CD8-positive, alpha-beta memory T cell (primary cell): ENCODE data around the gene REEP1. TPM values are rescaled to one million over a fixed set of nuclear protein-coding genes. Genes with fewer than 3 reads are reported as not detected.
A peak's percentile ranks its signal among the peaks of the same experiment; 100 is the strongest.

Experiments
- CTCF ChIA-PET: fragments of 350-600 bp; sonication (Branson Sonifier 250); formaldehyde crosslinking; loops from one replicate; lab custom pipeline; 2021; ENCODE audit warnings: antibody characterized with exemption; lab: Charles Lee
- POLR2A ChIA-PET: fragments of 350-600 bp; sonication (Branson Sonifier 250); formaldehyde crosslinking; loops from one replicate; lab custom pipeline; 2021; ENCODE audit warnings: antibody characterized with exemption; lab: Charles Lee
- DNase-seq, 5 donors: peaks; one replicate each; pipeline versions ENCODE4 v3.0.0 to v3.0.0-alpha.2; 2020 to 2022; ENCODE audit warnings: mixed read lengths in 1 of 5
- H3K27ac ChIP-seq: one replicate; pipeline ENCODE4 v1.7.0; 2013; ENCODE audit warnings: low read depth, mild to moderate bottlenecking, low read length, moderate library complexity
- H3K27me3 ChIP-seq: 2 replicates; pipeline ENCODE4 v1.7.0; 2013; ENCODE audit warnings: low read length, mild to moderate bottlenecking; ENCODE audit not compliant: insufficient read depth, poor library complexity, severe bottlenecking
- H3K36me3 ChIP-seq: 2 replicates; pipeline ENCODE4 v1.7.0; 2013; ENCODE audit warnings: mild to moderate bottlenecking, low read length, moderate library complexity; ENCODE audit not compliant: insufficient read depth
- H3K4me1 ChIP-seq: 2 replicates; pipeline ENCODE4 v1.7.0; 2013; ENCODE audit warnings: mild to moderate bottlenecking, low read length, moderate library complexity; ENCODE audit not compliant: insufficient read depth
- H3K4me3 ChIP-seq: 2 replicates; pipeline ENCODE4 v1.7.0; 2013; ENCODE audit warnings: mild to moderate bottlenecking, low read length
- H3K9me3 ChIP-seq: 2 replicates; pipeline ENCODE4 v1.7.0; 2013; ENCODE audit warnings: mild to moderate bottlenecking, low read length
- H3K27ac Mint-ChIP-seq, 8 donors: one replicate each; pipeline ENCODE4 v1.8.0; 2020 to 2021; ENCODE audit warnings: mixed read lengths in 8 of 8, mild to moderate bottlenecking in 6 of 8, inconsistent platforms in 3 of 8, moderate library complexity in 3 of 8
- H3K27me3 Mint-ChIP-seq, 2 donors: one replicate each; pipeline ENCODE4 v1.8.0; 2020 to 2021; ENCODE audit warnings: mixed read lengths in 2 of 2, mild to moderate bottlenecking in 1 of 2, moderate library complexity in 1 of 2
- H3K36me3 Mint-ChIP-seq, 3 donors: one replicate each; pipeline ENCODE4 v1.8.0; 2020 to 2021; ENCODE audit warnings: mixed read lengths in 3 of 3, inconsistent platforms in 1 of 3, mild to moderate bottlenecking in 1 of 3
- H3K4me1 Mint-ChIP-seq, 3 donors: one replicate each; pipeline ENCODE4 v1.8.0; 2020 to 2021; ENCODE audit warnings: mixed read lengths in 3 of 3, inconsistent platforms in 1 of 3, mild to moderate bottlenecking in 1 of 3
- H3K4me3 Mint-ChIP-seq, 7 donors: one replicate each; pipeline ENCODE4 v1.8.0; 2020 to 2021; ENCODE audit warnings: mixed read lengths in 7 of 7, mild to moderate bottlenecking in 6 of 7, moderate library complexity in 4 of 7, inconsistent platforms in 2 of 7
- H3K9me3 Mint-ChIP-seq, 5 donors: one replicate each; pipeline ENCODE4 v1.8.0; 2020 to 2022; ENCODE audit warnings: mixed read lengths in 5 of 5, mild to moderate bottlenecking in 3 of 5, moderate library complexity in 2 of 5, inconsistent platforms in 1 of 5
- polyA plus RNA-seq: library from polyadenylated mRNA; unstranded; fragments of 300-500 nt; fragmentation: Illumina TruSeq; gene quantifications from one replicate; pipeline ENCODE4 v1.2.3, GENCODE V29; 2021
- total RNA-seq, 2 experiments: library from RNA; stranded (reverse); gene quantifications; one replicate each; pipeline ENCODE4 v1.2.3, GENCODE V29; 2021

The REEP1 gene, protein sequence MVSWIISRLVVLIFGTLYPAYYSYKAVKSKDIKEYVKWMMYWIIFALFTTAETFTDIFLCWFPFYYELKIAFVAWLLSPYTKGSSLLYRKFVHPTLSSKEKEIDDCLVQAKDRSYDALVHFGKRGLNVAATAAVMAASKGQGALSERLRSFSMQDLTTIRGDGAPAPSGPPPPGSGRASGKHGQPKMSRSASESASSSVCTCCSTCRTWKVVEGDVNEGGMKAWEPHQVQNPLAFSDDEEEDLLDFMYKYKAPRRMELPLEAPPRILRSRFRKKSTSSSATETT
- under 1 TPM; 0.20 to 0.28 TPM for total RNA-seq
- not detected for polyA plus RNA-seq

DNA sequence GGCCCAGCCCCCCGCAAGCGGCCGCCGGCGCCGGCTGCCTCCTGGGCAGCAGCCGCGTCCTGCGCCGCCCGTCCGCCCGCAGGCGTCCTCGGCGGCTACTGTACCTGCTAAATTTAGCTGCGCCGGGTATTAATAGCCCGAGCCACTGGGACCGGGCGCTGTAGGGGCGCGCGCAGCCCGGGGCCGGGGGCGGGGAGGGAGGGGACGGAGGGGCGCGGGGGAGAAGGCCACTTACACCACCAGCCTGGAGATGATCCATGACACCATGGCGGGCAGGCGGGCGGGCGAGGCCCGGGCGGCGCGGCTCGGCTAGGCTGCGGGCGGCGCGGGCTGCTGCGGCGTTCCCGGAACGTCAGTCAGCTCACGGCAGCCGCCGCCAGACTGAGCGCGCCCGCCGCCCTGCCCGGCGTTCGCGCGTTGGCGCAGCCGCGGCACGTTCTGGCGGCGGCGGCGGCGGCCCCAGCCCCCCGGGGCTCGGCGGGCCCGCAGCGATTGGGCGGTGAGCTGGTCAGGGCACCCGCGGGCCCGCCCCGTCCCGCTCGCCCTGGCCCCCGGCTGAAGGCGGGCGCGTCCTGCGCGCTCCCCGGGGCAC, at the start of gene REEP1:
Gene REEP1 (minus strand): TSS at position 383 of the 592 bp plus-strand sequence. CDS start 116 bp downstream, at position 267.
- no peak within 1 kb of the TSS for H3K27ac ChIP-seq
- H3K27ac Mint-ChIP-seq, result peak within 1 kb of the TSS in 3 of 8 donors; percentile 8 to 35 (median 31)
- H3K9me3 Mint-ChIP-seq, result peaks cover 16 to 23% (median 17%) of the 10 kb centered on the region in 5 donors
- peaks cover 13 to 19% (median 17%) of the 10 kb centered on the region in 3 donors for H3K4me1 Mint-ChIP-seq
- CTCF ChIA-PET, result no interaction called here
- peaks cover 0 to 9% (median 2%) of the 10 kb centered on the region in 3 donors for H3K36me3 Mint-ChIP-seq
- H3K27me3 ChIP-seq, result peaks cover 27% of the 10 kb centered on the region
- H3K36me3 ChIP-seq, result no peaks in the 10 kb centered on the region
- H3K4me3 ChIP-seq, result no peak within 1 kb of the TSS
- POLR2A ChIA-PET, result no interaction called here
- no peaks in the 10 kb centered on the region for H3K9me3 ChIP-seq
- peaks cover 59 to 84% of the 10 kb centered on the region in 2 donors for H3K27me3 Mint-ChIP-seq
- H3K4me3 Mint-ChIP-seq, result peak within 1 kb of the TSS; percentile 40 to 85 (median 73)
- H3K4me1 ChIP-seq, result peaks cover 4% of the 10 kb centered on the region
- DNase-seq, result no peak

DNA sequence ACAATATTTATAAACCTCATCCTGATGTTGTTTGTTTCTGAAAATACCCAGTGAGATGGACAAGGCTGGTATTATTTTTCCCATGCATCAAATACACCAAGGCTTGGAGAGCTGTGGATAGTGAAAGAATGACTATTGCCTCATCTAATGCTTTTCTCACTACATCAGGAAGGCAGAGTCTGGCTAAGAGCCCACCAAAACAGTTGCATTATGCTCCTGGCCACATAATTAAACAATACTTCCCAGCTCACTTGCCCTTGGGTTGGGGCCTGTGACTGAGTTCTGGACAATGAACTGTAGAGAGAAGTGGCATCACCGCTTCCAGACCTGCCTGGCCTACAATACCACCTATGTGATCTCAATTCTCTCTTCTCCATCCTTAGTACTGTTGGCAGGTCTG, 46.4 kb upstream of the REEP1 start:
- H3K9me3 ChIP-seq, result no peaks in the 10 kb centered on the region
- no peak for DNase-seq
- H3K36me3 Mint-ChIP-seq, result no peaks in the 10 kb centered on the region
- H3K27ac ChIP-seq, result no peak overlapping the region
- H3K4me3 Mint-ChIP-seq, result no peak overlapping the region
- no peaks in the 10 kb centered on the region for H3K4me1 ChIP-seq
- peaks cover 0 to 3% (median 0%) of the 10 kb centered on the region in 5 donors for H3K9me3 Mint-ChIP-seq
- no peaks in the 10 kb centered on the region for H3K27me3 ChIP-seq
- H3K4me3 ChIP-seq, result no peak overlapping the region
- POLR2A ChIA-PET, result no interaction called here
- no peak overlapping the region for H3K27ac Mint-ChIP-seq
- peaks cover 6 to 50% of the 10 kb centered on the region in 2 donors for H3K27me3 Mint-ChIP-seq
- CTCF ChIA-PET, result no interaction called here
- no peaks in the 10 kb centered on the region for H3K36me3 ChIP-seq
- H3K4me1 Mint-ChIP-seq, result no peaks in the 10 kb centered on the region

DNA sequence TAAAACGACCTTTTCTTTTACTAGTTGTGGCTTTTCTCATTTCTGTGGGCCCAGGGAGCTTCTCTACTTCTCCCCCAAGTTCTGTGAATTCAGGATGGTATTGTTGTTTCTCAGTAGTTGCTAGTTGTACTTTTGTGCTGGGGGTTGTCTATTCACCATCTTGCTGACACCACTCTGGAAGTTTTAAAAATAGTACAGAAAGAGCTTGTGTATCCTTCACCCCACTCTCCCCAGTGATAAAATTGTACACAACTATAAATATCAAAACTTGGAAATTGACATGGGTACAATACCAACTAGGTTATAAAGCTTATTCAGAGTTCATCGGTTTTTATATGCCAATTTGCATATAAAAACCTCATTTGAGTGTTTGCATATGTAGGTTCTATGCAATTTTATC, 45.3 kb upstream of the REEP1 start:
- Mint-ChIP-seq H3K9me3 (peaks cover 0 to 3% (median 0%) of the 10 kb centered on the region in 5 donors), H3K4me1 (no peaks in the 10 kb centered on the region), H3K4me3 (no peak overlapping the region), H3K27ac (no peak overlapping the region), H3K27me3 (peaks cover 10 to 52% of the 10 kb centered on the region in 2 donors), H3K36me3 (peaks cover 0 to 2% (median 0%) of the 10 kb centered on the region in 3 donors)
- no peak for DNase-seq
- no peaks in the 10 kb centered on the region for H3K27me3 ChIP-seq
- H3K9me3 ChIP-seq, result no peaks in the 10 kb centered on the region
- H3K4me3 ChIP-seq, result no peak overlapping the region
- ChIA-PET CTCF (no interaction called here), POLR2A (no interaction called here)
- no peaks in the 10 kb centered on the region for H3K4me1 ChIP-seq
- H3K27ac ChIP-seq, result no peak overlapping the region
- H3K36me3 ChIP-seq, result no peaks in the 10 kb centered on the region

DNA sequence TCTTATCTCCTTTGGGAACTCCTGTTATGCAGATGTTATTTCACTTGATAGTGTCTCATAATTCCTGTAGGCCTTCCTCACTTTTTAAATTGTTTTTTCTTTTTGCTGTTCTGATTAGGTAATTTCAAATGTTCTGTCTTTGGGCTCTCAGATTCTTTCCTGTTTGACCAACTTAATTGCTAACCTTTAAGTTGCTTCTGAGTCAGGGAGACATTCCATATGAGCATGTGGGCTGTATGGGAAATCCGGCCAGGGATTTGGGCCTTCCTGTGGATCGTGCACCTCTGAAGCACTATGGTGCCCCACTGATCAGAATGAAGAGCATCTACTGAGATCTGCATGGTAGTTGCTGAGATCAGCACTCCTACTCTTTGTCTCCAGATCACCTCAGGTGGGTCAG, 44.7 kb upstream of the REEP1 start:
- Mint-ChIP-seq H3K4me1 (no peaks in the 10 kb centered on the region), H3K27ac (peak overlapping the region in 1 of 8 donors; percentile 54), H3K27me3 (peaks cover 10 to 53% of the 10 kb centered on the region in 2 donors), H3K4me3 (no peak overlapping the region), H3K9me3 (peaks cover 0 to 3% (median under 1%) of the 10 kb centered on the region in 5 donors), H3K36me3 (peaks cover 0 to 2% (median 0%) of the 10 kb centered on the region in 3 donors)
- DNase-seq, result no peak
- Histone ChIP-seq H3K36me3 (no peaks in the 10 kb centered on the region), H3K4me1 (no peaks in the 10 kb centered on the region), H3K27ac (no peak overlapping the region), H3K4me3 (no peak overlapping the region), H3K9me3 (no peaks in the 10 kb centered on the region), H3K27me3 (no peaks in the 10 kb centered on the region)
- ChIA-PET CTCF (no interaction called here), POLR2A (no interaction called here)

DNA sequence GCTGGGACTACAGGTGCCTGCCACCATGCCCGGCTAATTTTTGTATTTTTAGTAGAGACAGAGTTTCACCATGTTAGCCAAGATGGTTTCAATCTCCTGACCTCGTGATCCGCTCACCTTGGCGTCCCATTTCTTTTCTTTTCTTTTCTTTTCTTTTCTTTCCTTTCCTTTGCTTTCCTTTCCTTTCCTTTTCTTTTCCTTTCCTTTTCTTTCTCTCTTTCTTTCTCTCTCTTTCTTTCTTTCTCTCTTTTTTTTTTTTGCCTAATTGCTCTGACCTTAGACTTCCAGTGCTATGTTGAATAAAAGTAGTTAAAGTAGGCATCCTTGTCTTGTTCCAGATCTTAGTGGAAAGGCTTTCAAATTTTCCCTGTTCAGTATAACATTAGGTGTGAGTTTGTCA, 41.0 kb upstream of the REEP1 start:
- Histone ChIP-seq H3K27me3 (no peaks in the 10 kb centered on the region), H3K4me3 (no peak overlapping the region), H3K9me3 (no peaks in the 10 kb centered on the region), H3K36me3 (no peaks in the 10 kb centered on the region), H3K4me1 (no peaks in the 10 kb centered on the region), H3K27ac (no peak overlapping the region)
- H3K4me3 Mint-ChIP-seq, result no peak overlapping the region
- peaks cover 0 to 4% (median 2%) of the 10 kb centered on the region in 5 donors for H3K9me3 Mint-ChIP-seq
- H3K27ac Mint-ChIP-seq, result no peak overlapping the region
- ChIA-PET CTCF (no interaction called here), POLR2A (no interaction called here)
- DNase-seq, result no peak
- peaks cover 9 to 42% of the 10 kb centered on the region in 2 donors for H3K27me3 Mint-ChIP-seq
- H3K4me1 Mint-ChIP-seq, result no peaks in the 10 kb centered on the region
- peaks cover 0 to 2% (median 0%) of the 10 kb centered on the region in 3 donors for H3K36me3 Mint-ChIP-seq

DNA sequence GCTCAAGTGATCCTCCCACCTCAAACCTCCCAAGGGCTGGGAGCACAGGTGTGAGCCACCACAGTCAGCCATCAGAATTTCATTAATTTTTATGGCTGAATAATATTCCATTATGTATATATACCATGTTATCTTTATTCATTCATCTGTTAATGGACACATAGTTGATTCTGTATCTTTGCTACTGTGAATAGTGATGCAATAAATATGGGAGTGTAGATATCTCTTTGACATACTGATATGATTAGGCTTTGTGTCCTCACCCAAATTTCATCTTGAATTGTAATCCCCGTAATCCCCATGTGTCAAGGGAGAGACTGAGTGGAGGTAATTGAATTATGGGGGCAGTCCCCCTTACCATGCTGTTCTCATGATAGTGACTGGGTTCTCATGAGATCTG, 38.2 kb upstream of the REEP1 start:
- Mint-ChIP-seq H3K27ac (no peak overlapping the region), H3K36me3 (peaks cover 0 to 2% (median 0%) of the 10 kb centered on the region in 3 donors), H3K4me3 (no peak overlapping the region), H3K27me3 (peaks cover 5 to 21% of the 10 kb centered on the region in 2 donors), H3K4me1 (peaks cover 4 to 20% (median 12%) of the 10 kb centered on the region in 3 donors), H3K9me3 (peaks cover under 1 to 4% (median 2%) of the 10 kb centered on the region in 5 donors)
- H3K27ac ChIP-seq, result no peak overlapping the region
- H3K27me3 ChIP-seq, result no peaks in the 10 kb centered on the region
- POLR2A ChIA-PET, result no interaction called here
- H3K36me3 ChIP-seq, result no peaks in the 10 kb centered on the region
- H3K4me1 ChIP-seq, result peaks cover 24% of the 10 kb centered on the region
- H3K4me3 ChIP-seq, result no peak overlapping the region
- CTCF ChIA-PET, result no interaction called here
- no peaks in the 10 kb centered on the region for H3K9me3 ChIP-seq
- DNase-seq, result no peak

DNA sequence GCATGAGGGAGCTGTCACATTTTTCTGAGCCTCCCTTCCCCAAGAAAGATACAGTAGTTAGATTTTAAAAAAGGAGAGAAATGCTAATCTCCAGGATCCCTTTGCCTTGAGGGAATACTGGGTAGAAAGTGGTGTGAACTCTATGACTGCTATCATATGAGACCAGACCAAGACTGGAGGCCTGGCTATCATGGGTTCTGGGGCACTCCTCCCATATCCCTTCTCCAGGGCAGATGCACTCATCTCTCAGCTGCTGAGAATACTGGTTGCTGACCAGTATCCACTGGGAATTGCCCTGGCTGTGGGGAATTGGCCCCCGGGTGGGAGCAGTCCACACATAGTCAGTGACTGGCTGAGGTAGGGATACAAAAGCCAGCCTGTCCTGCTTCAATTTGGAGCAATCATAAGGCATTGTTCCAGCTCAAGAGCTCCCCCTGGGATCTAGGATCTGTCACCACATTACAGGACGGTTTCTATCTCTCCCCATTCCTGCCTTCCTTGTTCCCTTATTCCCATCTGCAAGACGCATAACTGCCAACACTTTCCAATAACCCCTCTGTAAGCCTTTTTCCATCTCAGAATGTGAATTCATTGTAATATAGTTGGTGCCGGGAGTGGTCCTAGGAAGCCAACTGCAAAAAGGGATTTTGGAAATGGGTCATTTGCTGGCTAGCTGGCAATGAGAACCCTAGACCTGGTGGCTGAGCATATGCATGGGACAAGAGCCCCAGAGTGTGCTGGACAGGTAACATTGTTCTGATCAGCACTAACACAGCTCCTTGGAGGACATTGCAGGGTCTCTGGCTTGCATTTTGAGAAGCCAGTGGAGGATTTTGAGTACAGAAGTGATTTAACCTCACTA, 35.4 kb upstream of the REEP1 start:
- Histone ChIP-seq H3K27ac (no peak overlapping the region), H3K4me3 (no peak overlapping the region), H3K36me3 (no peaks in the 10 kb centered on the region), H3K27me3 (no peaks in the 10 kb centered on the region), H3K4me1 (peaks cover 36% of the 10 kb centered on the region), H3K9me3 (no peaks in the 10 kb centered on the region)
- H3K4me3 Mint-ChIP-seq, result peak overlapping the region in 1 of 7 donors; percentile 7
- DNase-seq, result no peak
- ChIA-PET POLR2A (no interaction called here), CTCF (interaction anchor here (1.1 to 1.3 kb wide), 2 partner anchors 16 to 152 kb away, joined by 3 to 6 read pairs; no protein-coding TSS in a partner anchor)
- peak overlapping the region in 1 of 8 donors; percentile 3 for H3K27ac Mint-ChIP-seq
- peaks cover 2 to 7% (median 6%) of the 10 kb centered on the region in 5 donors for H3K9me3 Mint-ChIP-seq
- H3K27me3 Mint-ChIP-seq, result peaks cover 1 to 5% of the 10 kb centered on the region in 2 donors
- H3K4me1 Mint-ChIP-seq, result peaks cover 9 to 30% (median 28%) of the 10 kb centered on the region in 3 donors
- H3K36me3 Mint-ChIP-seq, result peaks cover 0 to 7% (median 2%) of the 10 kb centered on the region in 3 donors
